Measurements from ENCODE around the gene COL10A1. TPM values are rescaled to one million over a fixed set of nuclear protein-coding genes. Genes with fewer than 3 reads are reported as not detected.
"Not testable (repeated sequence)": the region's sequence is repeated elsewhere in the genome, so short reads cannot be mapped to it uniquely, and the experiment has no call there.

Gene COL10A1
- total RNA-seq, 2 donors from 2014 or later = not detected

DNA sequence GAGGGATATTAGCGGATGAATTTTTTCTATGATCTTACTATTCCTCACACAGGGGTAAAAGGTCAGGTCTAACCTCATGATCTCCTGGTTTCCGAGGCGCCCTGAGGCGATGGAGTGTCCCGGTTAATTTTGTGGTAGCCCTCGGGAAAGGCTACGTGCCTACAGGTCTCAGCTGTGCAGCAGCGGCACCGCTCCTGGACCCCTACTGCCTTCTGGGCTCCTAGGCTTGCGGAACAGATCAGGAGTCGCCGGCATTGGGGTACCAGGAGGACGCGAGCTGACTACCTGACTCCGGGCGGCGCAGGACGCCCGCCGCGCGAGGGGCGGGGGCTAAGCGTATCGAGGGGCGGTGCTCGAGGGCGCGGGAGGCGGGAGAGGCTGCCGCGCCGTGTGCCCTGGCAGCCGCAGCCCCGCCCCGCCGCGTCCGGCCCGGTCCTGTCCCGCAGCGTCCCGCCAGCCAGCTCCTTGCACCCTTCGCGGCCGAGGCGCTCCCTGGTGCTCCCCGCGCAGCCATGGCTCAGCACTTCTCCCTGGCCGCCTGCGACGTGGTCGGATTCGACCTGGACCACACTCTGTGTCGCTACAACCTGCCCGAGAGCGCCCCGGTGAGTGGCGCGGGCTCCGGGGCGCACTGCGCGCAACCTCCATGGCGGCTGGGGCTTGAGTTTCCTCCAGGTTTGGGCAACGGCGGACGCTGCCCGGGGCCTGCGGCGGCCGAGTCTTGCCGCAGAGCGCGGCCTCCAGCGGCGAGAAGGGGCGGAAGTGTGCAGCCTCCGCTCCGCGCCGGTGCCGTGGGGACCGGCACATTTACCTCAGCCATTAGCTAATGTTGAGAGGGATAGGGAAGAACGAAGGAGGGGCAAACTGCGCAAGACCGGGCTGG, 25.3 kb downstream of the COL10A1 start, which contains the start of gene NT5DC1:
TSS of gene NT5DC1 (plus strand) at position 435 of the 883 bp plus-strand sequence. CDS start at position 513, 78 bp downstream.
- peaks cover 0 to 12% of the 10 kb centered on the region in 2 donors for H3K36me3 Mint-ChIP-seq
- peaks cover 0 to 4% of the 10 kb centered on the region in 2 donors for H3K9me3 Mint-ChIP-seq
- DNase-seq (ENCODE audit: low spot score in 2 of 2) (peak; percentile 86 to 87), ATAC-seq (peak; percentile 90 to 93)
- H3K27ac Mint-ChIP-seq = peak within 1 kb of the TSS; percentile 59 to 90

DNA sequence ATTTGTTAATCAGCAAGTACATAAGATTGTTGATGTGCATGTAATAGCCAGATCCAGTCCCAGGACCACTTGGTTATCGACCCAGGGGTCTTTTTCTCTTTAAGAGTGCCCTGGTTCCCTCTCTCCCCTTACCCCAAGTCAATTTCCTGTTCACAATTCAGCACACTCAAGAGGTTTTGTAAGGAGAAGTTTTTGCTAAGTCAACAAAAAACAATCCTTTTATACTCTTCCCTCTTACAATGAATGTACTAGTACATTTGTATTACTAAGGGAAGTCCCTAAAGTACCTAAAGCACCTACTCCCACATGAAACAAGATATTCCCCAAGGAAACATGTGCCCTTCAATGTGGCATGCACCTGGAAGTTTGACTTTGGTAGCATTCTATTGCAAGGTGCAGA, 26.9 kb downstream of the COL10A1 start:
- DNase-seq (ENCODE audit: low spot score in 2 of 2) (no peak), ATAC-seq (no peak)

DNA sequence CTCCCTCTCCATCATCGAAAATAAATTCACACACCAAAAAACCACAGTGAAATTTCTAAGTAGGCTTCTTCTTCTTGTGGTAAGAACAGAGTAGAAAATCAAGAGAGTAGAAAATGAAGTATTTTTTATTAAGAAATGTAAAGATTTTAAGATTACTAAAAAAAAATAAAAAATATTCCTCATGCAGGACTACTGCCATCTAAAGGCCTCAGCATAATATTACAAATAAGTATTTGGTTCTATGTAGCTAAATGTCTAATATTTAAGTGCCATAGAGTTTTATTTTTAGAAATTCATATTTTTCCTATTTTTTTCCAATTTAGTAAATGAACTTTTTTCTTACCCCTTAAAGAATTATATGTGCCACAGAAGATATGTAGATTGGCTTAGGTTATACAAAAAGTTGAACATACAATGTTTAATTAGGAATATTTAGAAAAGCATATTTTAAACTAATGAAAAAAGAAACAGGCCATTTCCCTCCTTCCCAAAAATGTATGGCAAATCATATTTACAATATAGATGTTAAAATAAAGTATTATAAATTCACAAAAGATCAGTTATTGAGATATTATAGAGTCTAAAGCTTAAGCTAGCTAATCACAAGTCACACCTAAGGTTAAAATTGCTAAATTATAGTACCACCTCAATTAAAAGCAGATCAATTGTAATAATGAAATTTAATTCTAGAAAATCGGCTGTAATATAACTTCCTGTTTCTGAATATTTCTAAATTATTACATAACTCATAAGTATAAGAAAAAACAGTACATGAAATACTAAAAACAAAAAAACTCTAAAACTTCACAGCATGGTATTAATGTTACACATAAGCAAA, 28.7 kb downstream of the COL10A1 start:
- H3K27ac Mint-ChIP-seq = no peak overlapping the region
- no peak for DNase-seq (ENCODE audit: low spot score in 2 of 2)
- peaks cover 0 to 5% of the 10 kb centered on the region in 2 donors for H3K9me3 Mint-ChIP-seq
- no peak for ATAC-seq
- peaks cover 0 to 15% of the 10 kb centered on the region in 2 donors for H3K36me3 Mint-ChIP-seq

More for the DNA sequence above, 26.9 kb downstream of the COL10A1 start:
- Mint-ChIP-seq H3K36me3 (peaks cover 0 to 15% of the 10 kb centered on the region in 2 donors), H3K27ac (no peak overlapping the region), H3K9me3 (peaks cover 0 to 5% of the 10 kb centered on the region in 2 donors)

DNA sequence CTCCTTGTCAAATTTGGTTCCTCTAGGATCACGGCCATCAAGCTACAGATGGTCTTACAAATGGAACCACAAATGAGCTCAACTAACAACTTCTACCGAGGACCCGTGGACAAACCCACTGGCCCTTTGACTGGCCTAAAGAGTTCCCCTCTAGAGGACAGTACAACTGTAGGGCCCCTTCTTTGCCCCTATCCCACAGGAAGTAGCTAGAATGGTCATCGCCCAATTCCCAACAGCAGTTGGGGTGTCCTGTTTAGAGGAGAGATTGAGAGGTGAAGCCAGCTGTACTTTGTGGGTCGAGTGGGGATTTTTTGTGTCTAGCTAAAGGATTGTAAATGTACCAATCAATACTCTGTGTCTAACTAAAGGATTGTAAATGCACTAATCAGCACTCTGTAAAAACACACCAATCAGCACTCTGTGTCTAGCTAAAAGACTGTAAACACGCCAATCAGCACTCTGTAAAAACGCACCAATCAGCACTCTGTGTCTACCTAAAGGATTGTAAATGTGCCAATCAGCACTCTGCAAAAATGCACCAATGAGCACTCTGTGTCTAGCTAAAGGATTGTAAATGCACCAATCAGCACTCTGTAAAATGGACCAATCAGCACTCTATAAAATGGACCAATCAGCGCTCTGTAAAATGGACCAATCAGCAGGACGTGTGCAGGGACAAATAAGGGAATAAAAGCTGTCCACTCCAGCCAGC, 29.7 kb downstream of the COL10A1 start:
- H3K27ac Mint-ChIP-seq; H3K9me3 Mint-ChIP-seq; DNase-seq (ENCODE audit: low spot score in 2 of 2); ATAC-seq: not testable (repeated sequence)
- peaks cover 0 to 15% of the 10 kb centered on the region in 2 donors for H3K36me3 Mint-ChIP-seq

- DNase-seq (ENCODE audit: low spot score in 2 of 2) (no peak), ATAC-seq (no peak)
- H3K27ac Mint-ChIP-seq = no peak overlapping the region
- H3K9me3 Mint-ChIP-seq = peaks cover 0 to 5% of the 10 kb centered on the region in 2 donors
- peaks cover 0 to 15% of the 10 kb centered on the region in 2 donors for H3K36me3 Mint-ChIP-seq
Measured at GRCh38 chr6:116094041-116094440, 31.9 kb downstream of the COL10A1 start.

GRCh38 chr6:116090251-116090650, 35.7 kb downstream of the COL10A1 start:
- no peaks in the 10 kb centered on the region for H3K9me3 Mint-ChIP-seq
- peak; percentile 28 to 57 for ATAC-seq
- no peaks in the 10 kb centered on the region for H3K36me3 Mint-ChIP-seq
- DNase-seq (ENCODE audit: low spot score in 2 of 2) = no peak
- no peak overlapping the region for H3K27ac Mint-ChIP-seq

- no peak overlapping the region for H3K27ac Mint-ChIP-seq
- ATAC-seq = no peak
- H3K36me3 Mint-ChIP-seq = no peaks in the 10 kb centered on the region
- no peaks in the 10 kb centered on the region for H3K9me3 Mint-ChIP-seq
- DNase-seq (ENCODE audit: low spot score in 2 of 2) = no peak
Measured at GRCh38 chr6:116088946-116089345, 37.0 kb downstream of the COL10A1 start.

GRCh38 chr6:116087437-116088027, 38.4 kb downstream of the COL10A1 start:
- H3K36me3 Mint-ChIP-seq = no peaks in the 10 kb centered on the region
- no peak for DNase-seq (ENCODE audit: low spot score in 2 of 2)
- ATAC-seq = no peak
- H3K27ac Mint-ChIP-seq = no peak overlapping the region
- no peaks in the 10 kb centered on the region for H3K9me3 Mint-ChIP-seq

DNA sequence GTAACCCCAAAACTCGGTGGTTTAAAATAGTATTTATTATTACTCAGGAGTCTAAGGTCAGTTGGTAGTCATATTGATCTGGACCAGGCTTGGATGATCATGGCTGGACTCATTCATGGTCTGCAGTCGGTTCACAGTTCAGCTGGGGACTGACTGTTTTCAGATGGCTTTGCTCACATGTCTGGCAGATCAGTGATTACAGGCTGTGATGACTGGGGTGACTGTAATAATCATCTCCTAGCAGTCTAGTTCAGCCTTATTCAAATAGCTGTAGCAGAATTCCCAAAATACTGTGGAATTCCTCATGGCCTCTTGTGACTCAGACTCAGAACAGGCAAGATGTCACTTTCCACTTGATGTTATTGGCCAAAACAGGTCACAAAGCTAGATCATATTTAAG, 41.6 kb downstream of the COL10A1 start:
- H3K27ac Mint-ChIP-seq = no peak overlapping the region
- no peaks in the 10 kb centered on the region for H3K36me3 Mint-ChIP-seq
- ATAC-seq = no peak

DNA sequence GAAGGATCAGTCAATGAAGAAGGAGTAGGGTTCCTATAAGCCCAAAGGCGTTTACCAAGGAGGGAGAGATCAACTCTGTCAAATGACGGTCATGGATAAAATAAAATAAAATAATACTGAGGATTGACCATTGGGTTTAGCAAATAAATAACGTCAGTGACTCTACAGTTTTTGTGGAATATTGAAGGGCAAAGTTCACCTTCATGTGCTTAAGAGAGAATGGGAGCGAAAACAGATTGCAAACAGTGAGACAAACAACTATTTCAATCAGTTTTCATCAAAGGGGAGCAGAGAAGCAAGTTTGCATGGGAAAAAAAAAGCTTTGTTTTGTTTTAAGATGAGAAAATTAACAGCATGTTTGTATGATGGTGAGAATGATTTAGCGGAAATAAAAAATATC, 42.9 kb downstream of the COL10A1 start:
- no peak for DNase-seq (ENCODE audit: low spot score in 2 of 2)
- Mint-ChIP-seq H3K27ac (no peak overlapping the region), H3K9me3 (no peaks in the 10 kb centered on the region), H3K36me3 (no peaks in the 10 kb centered on the region)
- no peak for ATAC-seq

More for the DNA sequence above, 41.6 kb downstream of the COL10A1 start:
- DNase-seq (ENCODE audit: low spot score in 2 of 2) = no peak
- no peaks in the 10 kb centered on the region for H3K9me3 Mint-ChIP-seq

DNA sequence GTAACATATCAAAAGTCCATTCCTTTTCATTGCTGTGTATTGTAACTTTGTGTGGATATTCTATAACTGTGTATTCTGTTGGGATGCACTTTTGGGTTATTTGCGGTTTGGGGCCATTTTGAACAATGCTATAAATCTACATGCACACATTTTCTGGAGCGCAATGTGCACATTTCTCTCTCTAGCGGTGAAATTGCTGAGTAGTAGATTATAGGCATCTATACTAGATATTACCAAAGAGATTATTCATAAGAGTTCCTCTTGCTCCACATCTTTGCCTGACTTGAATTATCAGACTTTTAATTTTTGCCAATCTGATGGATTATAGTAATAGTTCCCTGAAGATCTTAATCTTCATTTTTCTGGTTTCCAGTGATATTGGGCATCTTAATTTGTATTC, 47.0 kb downstream of the COL10A1 start:
- ATAC-seq (no peak), DNase-seq (ENCODE audit: low spot score in 2 of 2) (no peak)
- H3K27ac Mint-ChIP-seq = no peak overlapping the region
- no peaks in the 10 kb centered on the region for H3K36me3 Mint-ChIP-seq
- no peaks in the 10 kb centered on the region for H3K9me3 Mint-ChIP-seq

DNA sequence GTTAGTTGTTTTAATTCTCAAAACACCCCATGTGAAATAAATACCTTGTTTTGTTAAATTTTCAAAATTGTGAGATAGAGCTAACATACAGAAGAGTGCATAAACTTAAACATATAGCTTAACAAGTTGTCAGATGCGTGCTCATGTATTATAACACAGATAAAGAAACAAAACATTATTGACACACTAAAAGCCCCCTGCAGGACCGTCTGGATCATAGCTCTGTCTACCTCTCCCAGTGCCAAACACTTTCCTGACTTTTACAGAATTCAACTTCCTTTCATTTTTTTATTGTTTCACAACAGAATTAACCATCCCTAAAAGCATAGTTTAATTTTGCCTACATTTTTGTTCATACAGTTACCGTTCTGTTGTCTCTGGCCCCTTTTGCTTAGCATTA, 47.4 kb downstream of the COL10A1 start:
- DNase-seq (ENCODE audit: low spot score in 2 of 2) (no peak), ATAC-seq (no peak)
- H3K9me3 Mint-ChIP-seq = no peaks in the 10 kb centered on the region
- no peaks in the 10 kb centered on the region for H3K36me3 Mint-ChIP-seq
- no peak overlapping the region for H3K27ac Mint-ChIP-seq

DNA sequence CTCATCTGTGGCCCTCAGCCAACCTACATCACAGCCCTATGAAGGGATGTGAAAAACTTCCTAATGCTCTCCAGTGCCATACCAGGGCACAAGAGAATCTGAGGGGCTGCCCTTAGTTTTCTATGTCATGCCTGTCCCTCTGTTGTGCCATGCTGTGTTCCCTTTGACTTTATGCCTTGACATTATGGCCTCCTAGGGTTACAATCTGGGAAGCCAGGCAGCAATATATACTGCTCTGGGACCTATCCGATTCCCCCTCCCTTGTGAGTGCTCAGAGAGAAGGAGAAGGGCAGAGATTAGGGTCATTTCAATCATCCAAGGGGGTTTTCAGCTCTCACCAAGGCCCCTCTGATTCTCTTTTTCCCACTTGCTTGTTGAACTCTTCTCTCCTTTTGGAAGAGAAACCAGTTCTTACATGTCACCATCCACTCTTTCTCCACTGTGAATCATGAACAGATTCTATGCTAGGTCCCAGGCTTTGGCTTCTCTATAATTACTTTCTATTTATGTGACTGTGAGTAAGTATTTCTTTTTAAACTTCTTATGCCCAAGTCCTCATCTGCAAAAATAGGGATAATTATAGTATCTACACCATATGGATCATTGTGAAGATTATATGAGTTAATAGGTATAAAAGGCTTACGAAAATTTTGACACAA, 51.1 kb downstream of the COL10A1 start:
- ATAC-seq (no peak), DNase-seq (ENCODE audit: low spot score in 2 of 2) (no peak)
- Mint-ChIP-seq H3K9me3 (no peaks in the 10 kb centered on the region), H3K27ac (no peak overlapping the region), H3K36me3 (no peaks in the 10 kb centered on the region)

GRCh38 chr6:116073765-116074440, 52.0 kb downstream of the COL10A1 start:
- DNase-seq (ENCODE audit: low spot score in 2 of 2) = no peak
- H3K36me3 Mint-ChIP-seq = no peaks in the 10 kb centered on the region
- H3K27ac Mint-ChIP-seq = no peak overlapping the region
- peak in 1 of 2 donors; percentile 60 for ATAC-seq
- H3K9me3 Mint-ChIP-seq = no peaks in the 10 kb centered on the region

DNA sequence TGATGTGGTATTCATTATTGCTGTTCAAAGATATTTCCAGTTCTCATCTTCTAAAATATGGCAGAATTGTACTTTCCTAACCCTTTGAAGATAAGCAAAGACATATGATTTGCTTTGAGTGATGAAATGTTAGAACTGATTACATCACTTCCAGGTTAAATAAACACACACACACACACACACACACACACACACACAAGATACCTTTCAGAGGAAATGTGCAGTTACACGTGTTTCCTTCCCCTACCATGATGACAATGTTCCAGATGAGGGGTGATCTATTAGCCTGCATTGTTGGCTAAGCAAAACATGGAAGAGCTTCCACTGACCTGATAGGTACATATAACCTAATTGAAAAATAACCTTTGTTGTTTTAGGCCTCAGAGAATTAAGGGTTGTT, 53.6 kb downstream of the COL10A1 start:
- ATAC-seq (no peak), DNase-seq (ENCODE audit: low spot score in 2 of 2) (no peak)
- Mint-ChIP-seq H3K27ac (no peak overlapping the region), H3K36me3 (no peaks in the 10 kb centered on the region), H3K9me3 (no peaks in the 10 kb centered on the region)
